GM21515 (cell line): ENCODE data around the gene FDCSP.
"Not testable (repeated sequence)": the region's sequence is repeated elsewhere in the genome, so short reads cannot be mapped to it uniquely, and the experiment has no call there.

Source experiments
- ATAC-seq: cut with Tn5 transposase; IDR thresholded peaks from one replicate; pipeline ENCODE4 v1.9.1; 2021; ENCODE audit not compliant: unreplicated experiment

FDCSP gene

GRCh38 chr4:70225824-70226223 lies at the start of gene FDCSP:
Gene FDCSP (plus strand): TSS chr4:70226124. CDS start chr4:70231195, 5,071 bp downstream.
- ATAC-seq: no peak

GRCh38 chr4:70177090-70177489 lies 48.8 kb upstream of the FDCSP start:
- no peak for ATAC-seq

GRCh38 chr4:70178075-70178660 lies 47.8 kb upstream of the FDCSP start:
- ATAC-seq: no peak

GRCh38 chr4:70179811-70180210 lies 46.1 kb upstream of the FDCSP start:
- no peak for ATAC-seq

GRCh38 chr4:70181864-70182263 lies 44.1 kb upstream of the FDCSP start:
- no peak for ATAC-seq

GRCh38 chr4:70182517-70183167 lies 43.3 kb upstream of the FDCSP start:
- no peak for ATAC-seq

- ATAC-seq: peak; percentile 88
Observed at GRCh38 chr4:70183168-70183939, 42.6 kb upstream of the FDCSP start.

- ATAC-seq: no peak
Observed at GRCh38 chr4:70183940-70184246, 42.0 kb upstream of the FDCSP start.

GRCh38 chr4:70187216-70187615 lies 38.7 kb upstream of the FDCSP start:
- no peak for ATAC-seq

GRCh38 chr4:70190579-70190978 lies 35.3 kb upstream of the FDCSP start:
- ATAC-seq: no peak

GRCh38 chr4:70191647-70192046 lies 34.3 kb upstream of the FDCSP start:
- no peak for ATAC-seq

- no peak for ATAC-seq
Observed at GRCh38 chr4:70192895-70193294, 33.0 kb upstream of the FDCSP start.

GRCh38 chr4:70195425-70195824 lies 30.5 kb upstream of the FDCSP start, which contains the start of gene ODAM:
Gene ODAM (plus strand): TSS chr4:70195725. CDS start chr4:70196544, 819 bp downstream.
- no peak for ATAC-seq

- no peak for ATAC-seq
Observed at GRCh38 chr4:70196857-70197256, 29.1 kb upstream of the FDCSP start.

- no peak for ATAC-seq
Observed at GRCh38 chr4:70197842-70198241, 28.1 kb upstream of the FDCSP start.

GRCh38 chr4:70203601-70204000 lies 22.3 kb upstream of the FDCSP start:
- ATAC-seq: no peak

- ATAC-seq: not testable (repeated sequence)
Observed at GRCh38 chr4:70212752-70213151, 13.2 kb upstream of the FDCSP start.

GRCh38 chr4:70216109-70216508 lies 9.8 kb upstream of the FDCSP start:
- ATAC-seq: not testable (repeated sequence)

GRCh38 chr4:70216550-70216949 lies 9.4 kb upstream of the FDCSP start:
- ATAC-seq: not testable (repeated sequence)

GRCh38 chr4:70221389-70221788 lies 4.5 kb upstream of the FDCSP start:
- not testable (repeated sequence) for ATAC-seq

- ATAC-seq: not testable (repeated sequence)
Observed at GRCh38 chr4:70221818-70222217, 4.1 kb upstream of the FDCSP start.

GRCh38 chr4:70236125-70236524 lies 10.2 kb downstream of the FDCSP start:
- ATAC-seq: no peak
